ENCODE data around the gene IGF2BP3. TPM values are rescaled to one million over a fixed set of nuclear protein-coding genes. Genes with fewer than 3 reads are reported as not detected.
A peak's percentile ranks its signal among the peaks of the same experiment; 100 is the strongest.

Gene IGF2BP3
- total RNA-seq, 1 experiment from 2014 or later = 11.7 TPM

- Histone ChIP-seq H3K27ac (ENCODE audit: low read length) (peak overlapping the region; percentile 98), H3K27me3 (ENCODE audit: low read length) (no peaks in the 10 kb centered on the region), H4K20me1 (ENCODE audit: low read length) (no peaks in the 10 kb centered on the region), H3K4me1 (ENCODE audit: insufficient read depth, low read length) (peaks cover 66% of the 10 kb centered on the region), H3K4me3 (ENCODE audit: low read length) (peak overlapping the region; percentile 45), H3F3A (ENCODE audit: low read length, unreplicated experiment) (peaks cover 7% of the 10 kb centered on the region), H3K9ac (ENCODE audit: low read length) (peak overlapping the region; percentile 85), H3K9me3 (ENCODE audit: low read length) (no peaks in the 10 kb centered on the region), H3K79me2 (ENCODE audit: low read length) (peaks cover 7% of the 10 kb centered on the region), H3K36me3 (ENCODE audit: low read depth, low read length) (peaks cover 3% of the 10 kb centered on the region; the same call in 1 of the 2 replicates), H3K4me2 (ENCODE audit: low read length) (peak overlapping the region; percentile 78), H3K9me2 (replicated peaks; ENCODE audit: low read length) (no peaks in the 10 kb centered on the region), H2AFZ (ENCODE audit: low read length) (no peak overlapping the region)
- ChIA-PET CTCF (interaction anchor here (0.8 to 1.7 kb wide), 6 partner anchors 8 to 197 kb away, joined by 3 to 9 read pairs (median 4); no protein-coding TSS in a partner anchor), POLR2A (ENCODE audit: unreplicated experiment) (interaction anchor here (0.5 to 1.0 kb wide), 3 partner anchors 15 to 1740 kb away, joined by 3 to 4 read pairs (median 3); no protein-coding TSS in a partner anchor)
- no TSS peak for BruUV-seq (replicated peaks)
- no peak for TF ChIP-seq EZH2 (IDR thresholded peaks at IDR 0.05; ENCODE audit: low read length, unreplicated experiment)
- TF ChIP-seq EZH2phosphoT487 (IDR thresholded peaks at IDR 0.05; ENCODE audit: borderline replicate concordance, low read length) = no peak
- no peak for TF ChIP-seq CTCF (conservative IDR thresholded peaks at IDR 0.05; ENCODE audit: low read depth, low read length)
- intact Hi-C loops (cut with micrococcal nuclease) = loop anchor here (1.0 to 5.0 kb wide), 4 partner anchors 15 to 363 kb away; partner anchors contain the start of gene STK31
- ATAC-seq (peak; percentile 66), DNase-seq (peak; percentile 91)
These were observed 120.7 kb downstream of the IGF2BP3 start for GRCh38 chr7:23349484-23350157.

- peaks cover 7% of the 10 kb centered on the region for H3F3A ChIP-seq (ENCODE audit: low read length, unreplicated experiment)
These were observed 122.6 kb downstream of the IGF2BP3 start for GRCh38 chr7:23347682-23348180.

More at GRCh38 chr7:23347682-23348180, 122.6 kb downstream of the IGF2BP3 start:
- peak overlapping the region; percentile 98 for H3K27ac ChIP-seq (ENCODE audit: low read length)
- H3K9ac ChIP-seq (ENCODE audit: low read length) = peak overlapping the region; percentile 80
- DNase-seq = peak; percentile 89
- H3K4me3 ChIP-seq (ENCODE audit: low read length) = peak overlapping the region; percentile 62
- intact Hi-C loops (cut with micrococcal nuclease) = loop anchor here (2.0 to 5.0 kb wide), 3 partner anchors 71 to 365 kb away; partner anchors contain the start of gene STK31
- TF ChIP-seq EZH2 (IDR thresholded peaks at IDR 0.05; ENCODE audit: low read length, unreplicated experiment) = no peak
- TF ChIP-seq EZH2phosphoT487 (IDR thresholded peaks at IDR 0.05; ENCODE audit: borderline replicate concordance, low read length) = no peak
- no peak for TF ChIP-seq CTCF (conservative IDR thresholded peaks at IDR 0.05; ENCODE audit: low read depth, low read length)
- H3K79me2 ChIP-seq (ENCODE audit: low read length) = peaks cover 7% of the 10 kb centered on the region
- ChIA-PET POLR2A (ENCODE audit: unreplicated experiment) (no interaction called here), CTCF (interaction anchor here (1.4 kb wide), 1 partner anchor 75 kb away, joined by 6 read pairs; no protein-coding TSS in a partner anchor)
- no peaks in the 10 kb centered on the region for H3K9me2 ChIP-seq (replicated peaks; ENCODE audit: low read length)
- no peaks in the 10 kb centered on the region for H3K9me3 ChIP-seq (ENCODE audit: low read length)
- H2AFZ ChIP-seq (ENCODE audit: low read length) = peak overlapping the region; percentile 14; the same call in 1 of the 2 replicates
- H3K27me3 ChIP-seq (ENCODE audit: low read length) = no peaks in the 10 kb centered on the region
- BruUV-seq (replicated peaks) = no TSS peak
- peak overlapping the region; percentile 80 for H3K4me2 ChIP-seq (ENCODE audit: low read length)
- peaks cover 3% of the 10 kb centered on the region; the same call in 1 of the 2 replicates for H3K36me3 ChIP-seq (ENCODE audit: low read depth, low read length)
- peaks cover 75% of the 10 kb centered on the region for H3K4me1 ChIP-seq (ENCODE audit: insufficient read depth, low read length)
- peak; percentile 64 for ATAC-seq
- H4K20me1 ChIP-seq (ENCODE audit: low read length) = no peaks in the 10 kb centered on the region
